NCI-H1417 (cell line): ENCODE results near the gene WIPF3.

Source experiments
- DNase-seq, 3 experiments: peaks; one replicate each; lab custom pipeline; 2025; lab: John Stamatoyannopoulos, UW

Gene WIPF3

GRCh38 chr7:29806208-29806994 is at the start of gene WIPF3:
WIPF3 (plus strand) TSS chr7:29806508; CDS start chr7:29834725, 28,217 bp downstream.
- peak in 2 of 3 experiments; percentile 55 to 57 for DNase-seq

- no peak for DNase-seq
Observed at GRCh38 chr7:29763266-29763665, 43.0 kb upstream of the WIPF3 start.

GRCh38 chr7:29764227-29764626 is 42.1 kb upstream of the WIPF3 start:
- DNase-seq, result peak in 2 of 3 experiments; percentile 32 to 61

- DNase-seq, result no peak
Observed at GRCh38 chr7:29765490-29765889, 40.8 kb upstream of the WIPF3 start.

GRCh38 chr7:29770371-29770770 is 35.9 kb upstream of the WIPF3 start:
- DNase-seq, result no peak

- peak in 2 of 3 experiments; percentile 57 to 65 for DNase-seq
Observed at GRCh38 chr7:29771081-29771816, 35.1 kb upstream of the WIPF3 start.

GRCh38 chr7:29779017-29779416 is 27.3 kb upstream of the WIPF3 start:
- DNase-seq, result no peak

- DNase-seq, result no peak
Observed at GRCh38 chr7:29780346-29780745, 26.0 kb upstream of the WIPF3 start.

GRCh38 chr7:29783671-29784070 is 22.6 kb upstream of the WIPF3 start:
- no peak for DNase-seq

- DNase-seq, result no peak
Observed at GRCh38 chr7:29793507-29793906, 12.8 kb upstream of the WIPF3 start.

- no peak for DNase-seq
Observed at GRCh38 chr7:29794959-29795629, 11.2 kb upstream of the WIPF3 start.

GRCh38 chr7:29795696-29796580 is 10.4 kb upstream of the WIPF3 start:
- DNase-seq, result no peak

GRCh38 chr7:29797112-29797944 is 9.0 kb upstream of the WIPF3 start:
- no peak for DNase-seq

- DNase-seq, result no peak
Observed at GRCh38 chr7:29798422-29798821, 7.9 kb upstream of the WIPF3 start.

GRCh38 chr7:29801929-29802328 is 4.4 kb upstream of the WIPF3 start:
- no peak for DNase-seq

GRCh38 chr7:29805031-29805430 is 1.3 kb upstream of the WIPF3 start:
- no peak for DNase-seq

GRCh38 chr7:29805886-29806207 is 461 bp upstream of the WIPF3 start:
- DNase-seq, result no peak

GRCh38 chr7:29806995-29807841 is 910 bp downstream of the WIPF3 start:
- DNase-seq, result no peak

- no peak for DNase-seq
Observed at GRCh38 chr7:29808075-29808801, 1.9 kb downstream of the WIPF3 start.
